HG03139 (cell line): Measurements from ENCODE around the gene KDF1.
"Not testable (repeated sequence)": the region's sequence is repeated elsewhere in the genome, so short reads cannot be mapped to it uniquely, and the experiment has no call there.

Experiments used
- ATAC-seq: cut with Tn5 transposase; IDR thresholded peaks from one replicate; pipeline ENCODE4 v1.9.1; 2021; ENCODE audit not compliant: unreplicated experiment

The KDF1 gene

GRCh38 chr1:26994787-26995517 is 34.7 kb upstream of the KDF1 start:
- no peak for ATAC-seq

GRCh38 chr1:26994020-26994786 is 33.9 kb upstream of the KDF1 start:
- ATAC-seq: no peak

DNA sequence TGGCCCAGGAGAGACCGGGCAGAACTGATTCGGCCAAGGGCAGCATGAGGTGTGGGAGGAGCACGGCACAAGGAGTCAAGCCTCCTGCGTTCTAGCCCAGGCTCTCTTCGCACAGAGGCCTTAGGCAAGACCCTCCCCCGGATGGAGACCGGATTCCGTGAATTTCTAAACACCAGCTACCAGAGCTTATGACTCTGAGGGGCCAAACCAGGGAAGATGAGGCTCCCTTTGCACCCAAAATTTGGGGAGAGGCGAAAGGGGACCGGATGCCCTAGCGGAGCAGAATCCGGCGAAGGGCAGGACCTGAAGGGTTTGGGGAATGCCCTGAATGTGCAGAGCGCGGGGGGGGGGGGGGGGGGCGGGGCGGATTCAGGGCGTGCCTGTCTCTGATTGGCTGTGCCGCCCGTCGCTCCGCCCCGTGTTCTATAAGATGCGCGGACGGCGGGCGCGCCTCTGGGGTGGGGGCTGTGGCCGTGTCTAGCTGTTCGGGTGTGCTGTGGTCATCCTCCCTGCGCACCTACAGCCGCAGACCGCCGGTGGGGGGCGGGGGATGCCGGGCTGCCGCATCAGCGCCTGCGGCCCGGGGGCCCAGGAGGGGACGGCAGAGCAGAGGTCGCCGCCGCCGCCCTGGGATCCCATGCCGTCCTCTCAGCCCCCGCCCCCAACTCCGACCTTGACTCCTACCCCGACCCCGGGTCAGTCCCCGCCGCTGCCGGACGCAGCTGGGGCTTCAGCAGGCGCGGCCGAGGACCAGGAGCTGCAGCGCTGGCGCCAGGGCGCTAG is 33.2 kb upstream of the KDF1 start, which contains the start of gene TRNP1:
Gene TRNP1 (plus strand): TSS at position 456 of the 783 bp plus-strand sequence. CDS start 95 bp downstream, at position 551.
- ATAC-seq: peak; percentile 49

GRCh38 chr1:26991310-26992116 is 31.2 kb upstream of the KDF1 start:
- no peak for ATAC-seq

- not testable (repeated sequence) for ATAC-seq
These were observed 29.3 kb upstream of the KDF1 start for GRCh38 chr1:26989403-26990109.

DNA sequence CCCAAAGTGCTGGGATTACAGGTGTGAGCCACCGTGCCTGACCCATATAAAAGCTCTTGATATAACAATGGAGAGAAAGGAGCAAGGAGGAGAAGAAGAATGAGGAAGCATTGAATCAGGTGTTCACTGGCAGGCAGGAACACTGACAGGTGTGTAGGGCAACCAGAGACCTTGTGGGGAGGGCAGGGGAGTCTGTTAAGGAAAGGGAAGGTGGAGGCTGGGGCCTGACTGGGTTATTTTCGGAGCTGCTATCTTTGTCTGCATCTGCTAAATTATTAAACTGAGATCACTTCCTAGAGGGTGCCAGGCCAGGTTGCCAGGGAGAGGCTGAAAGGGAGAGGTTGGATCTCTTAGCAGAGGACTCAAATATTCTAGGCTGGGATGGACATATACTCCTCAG is 26.4 kb upstream of the KDF1 start:
- no peak for ATAC-seq

GRCh38 chr1:26984291-26984690 is 24.0 kb upstream of the KDF1 start:
- ATAC-seq: no peak

GRCh38 chr1:26983863-26984262 is 23.6 kb upstream of the KDF1 start:
- ATAC-seq: no peak

- ATAC-seq: no peak
These were observed 21.0 kb upstream of the KDF1 start for GRCh38 chr1:26981146-26981846.

DNA sequence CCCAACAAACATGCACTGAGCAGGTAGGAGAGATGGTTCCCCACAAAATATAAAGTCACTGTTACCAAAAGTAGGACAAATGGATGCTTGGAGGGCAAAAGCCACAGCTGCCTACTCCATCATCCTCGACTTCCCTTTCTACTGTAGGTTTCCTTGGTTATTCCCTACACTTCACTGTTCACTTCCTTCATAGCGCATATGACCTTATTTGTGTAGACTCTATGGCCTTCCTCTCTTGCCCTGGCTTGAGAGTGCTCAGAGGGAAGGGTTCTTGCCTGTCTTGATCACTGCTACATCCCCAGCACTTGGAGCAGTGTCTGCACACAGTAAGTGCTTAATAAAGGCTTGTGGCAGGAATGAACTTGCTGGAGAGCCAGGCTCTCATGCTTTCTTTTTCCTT is 18.6 kb upstream of the KDF1 start:
- ATAC-seq: no peak

DNA sequence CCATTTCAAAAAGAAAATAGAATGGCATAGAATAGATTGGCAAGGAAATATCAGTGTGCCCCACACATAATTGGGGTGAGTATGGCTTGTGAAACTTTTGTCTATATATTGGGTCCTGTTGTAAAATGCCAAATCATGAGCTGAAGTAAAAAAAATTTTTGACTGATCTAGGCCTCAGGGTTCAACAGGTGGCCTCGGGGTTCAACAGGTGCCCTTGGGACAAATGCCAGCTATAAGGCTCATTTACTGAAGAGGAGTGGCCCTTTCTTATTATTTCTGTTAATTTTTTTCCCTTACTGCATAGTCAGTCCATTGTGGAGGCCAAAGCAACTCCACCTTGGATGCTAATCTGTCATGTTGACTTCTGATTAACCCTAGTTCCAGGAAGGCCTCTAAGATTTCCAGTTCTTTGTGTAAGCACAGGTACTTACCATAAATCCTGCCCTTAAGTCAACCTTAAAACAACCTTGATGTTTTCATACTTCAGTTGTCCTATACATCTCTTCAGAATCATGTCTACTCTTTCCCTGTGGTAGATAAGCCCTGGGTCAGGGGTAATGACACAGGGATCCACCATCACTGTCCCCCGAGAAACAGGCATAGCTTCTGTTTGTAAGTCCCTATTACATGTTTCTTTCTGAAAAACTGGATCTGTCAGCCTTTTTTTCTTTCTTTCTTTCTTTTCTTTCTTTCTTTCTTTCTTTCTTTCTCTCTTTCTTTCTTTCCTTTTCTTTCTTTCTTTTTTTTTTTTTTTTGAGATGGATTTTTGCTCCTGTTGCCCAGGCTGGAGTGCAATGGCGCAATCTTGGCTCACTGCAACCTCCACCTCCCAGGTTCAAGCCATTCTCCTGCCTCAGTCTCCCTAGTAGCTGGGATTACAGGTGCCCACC is 16.6 kb upstream of the KDF1 start:
- no peak for ATAC-seq

GRCh38 chr1:26972821-26973220 is 12.6 kb upstream of the KDF1 start:
- no peak for ATAC-seq

- ATAC-seq: no peak
These were observed 12.1 kb upstream of the KDF1 start for GRCh38 chr1:26972390-26972789.

GRCh38 chr1:26971590-26971989 is 11.3 kb upstream of the KDF1 start:
- no peak for ATAC-seq

DNA sequence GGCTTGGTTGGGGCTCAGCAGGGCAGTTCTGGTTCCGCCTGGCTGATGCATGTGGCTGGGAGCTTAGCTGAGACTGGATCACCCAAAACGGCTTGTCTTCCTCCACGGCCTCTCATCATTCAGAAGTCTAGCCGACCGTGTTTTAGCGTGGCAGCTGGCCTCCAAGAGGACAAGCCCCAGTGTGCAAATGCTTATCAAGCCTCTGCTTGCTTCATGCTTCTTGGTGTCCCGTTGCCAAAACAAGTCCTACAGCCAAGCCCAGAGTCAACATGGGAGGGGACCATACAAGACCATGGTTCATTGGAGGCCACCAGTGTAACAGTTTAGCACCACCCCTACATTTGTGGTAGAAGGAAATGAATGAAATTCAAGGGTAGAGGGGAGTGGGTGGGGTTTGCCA is 10.5 kb upstream of the KDF1 start:
- no peak for ATAC-seq

DNA sequence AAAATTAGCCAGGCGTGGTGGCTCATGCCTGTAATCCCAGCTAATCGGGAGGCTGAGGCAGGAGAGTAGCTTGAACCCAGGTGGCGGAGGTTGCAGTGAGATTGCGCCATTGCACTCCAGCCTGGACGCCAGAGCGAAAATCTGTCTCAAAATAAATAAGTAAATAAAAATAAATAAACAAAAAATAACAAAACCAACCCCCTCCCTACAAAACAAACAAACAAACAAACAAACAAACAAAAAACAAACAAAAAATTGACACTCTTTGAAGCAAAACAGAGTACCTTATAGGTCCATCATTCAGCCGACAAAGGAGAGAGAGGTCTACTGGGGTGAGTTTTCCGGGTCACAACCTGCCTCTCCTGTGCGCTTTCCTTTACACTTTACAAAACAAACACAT is 5.4 kb upstream of the KDF1 start:
- no peak for ATAC-seq

DNA sequence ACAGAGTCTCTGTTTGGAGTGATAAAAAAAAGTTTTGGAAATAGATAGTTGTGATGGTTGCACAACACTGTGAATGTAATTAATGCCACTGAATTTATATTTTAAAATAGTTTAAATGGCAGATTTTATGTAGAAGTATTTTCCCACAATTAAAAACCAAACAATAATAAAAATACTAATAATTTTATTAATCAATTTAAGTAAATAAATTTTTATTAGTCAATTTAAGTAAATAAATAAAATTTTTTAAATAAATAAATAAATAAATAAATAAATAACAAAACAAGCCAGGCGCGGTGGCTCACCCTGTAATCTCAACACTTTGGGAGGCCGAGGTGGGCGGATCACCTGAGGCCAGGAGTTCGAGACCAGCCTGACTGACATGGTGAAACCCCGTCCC is 4.9 kb upstream of the KDF1 start:
- no peak for ATAC-seq

DNA sequence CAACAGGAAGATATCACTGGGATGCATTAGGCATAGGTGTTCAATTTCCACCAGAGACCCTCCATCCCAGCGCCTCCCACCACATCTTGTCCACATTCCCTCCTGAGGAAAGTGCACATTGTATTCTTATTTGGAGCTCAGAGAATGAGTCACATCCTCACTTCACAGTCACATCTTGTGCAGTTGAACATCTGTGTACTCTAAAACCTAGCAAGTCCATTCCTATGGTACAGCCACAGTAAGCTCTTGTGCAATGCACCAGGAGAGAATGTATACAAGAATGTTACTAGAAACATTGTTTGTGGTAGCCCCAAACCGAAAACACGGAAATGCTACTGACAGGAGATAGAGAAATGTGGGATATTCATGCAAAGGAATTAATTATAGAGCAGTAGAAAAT is 1.6 kb upstream of the KDF1 start:
- ATAC-seq: no peak

DNA sequence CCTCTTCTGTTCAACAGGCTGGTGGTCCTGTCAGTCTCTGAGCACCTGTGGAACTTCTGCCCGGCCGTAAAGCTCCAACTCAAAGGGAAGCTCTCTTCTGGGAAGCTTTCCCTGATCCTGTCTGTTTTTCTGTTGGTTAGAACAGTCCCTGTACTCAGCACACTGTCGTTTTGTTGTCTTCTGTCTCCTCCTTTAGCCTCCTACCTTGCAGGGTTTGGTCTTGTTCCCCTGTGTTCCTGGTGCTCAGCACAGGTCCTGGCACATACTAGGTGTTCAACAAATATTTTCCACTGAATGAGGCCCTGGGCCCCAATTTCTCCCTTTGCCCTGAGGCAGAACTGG is 328 bp upstream of the KDF1 start:
- ATAC-seq: no peak
